GM12875 (cell line): ENCODE measurements around the gene TMF1.
A peak's percentile ranks its signal among the peaks of the same experiment; 100 is the strongest.

Experiments used
- H3K4me3 ChIP-seq: one replicate; pipeline ENCODE4 v1.5.1; 2011; ENCODE audit warnings: low read depth, low read length, control low read depth
- CTCF ChIP-seq: IDR thresholded peaks from 2 replicates; pipeline ENCODE4 v1.5.1; 2011; ENCODE audit warnings: low read depth, mild to moderate bottlenecking, control low read depth, inconsistent platforms, low read length, moderate library complexity, borderline replicate concordance; ENCODE audit not compliant: insufficient read depth

TMF1 gene, protein sequence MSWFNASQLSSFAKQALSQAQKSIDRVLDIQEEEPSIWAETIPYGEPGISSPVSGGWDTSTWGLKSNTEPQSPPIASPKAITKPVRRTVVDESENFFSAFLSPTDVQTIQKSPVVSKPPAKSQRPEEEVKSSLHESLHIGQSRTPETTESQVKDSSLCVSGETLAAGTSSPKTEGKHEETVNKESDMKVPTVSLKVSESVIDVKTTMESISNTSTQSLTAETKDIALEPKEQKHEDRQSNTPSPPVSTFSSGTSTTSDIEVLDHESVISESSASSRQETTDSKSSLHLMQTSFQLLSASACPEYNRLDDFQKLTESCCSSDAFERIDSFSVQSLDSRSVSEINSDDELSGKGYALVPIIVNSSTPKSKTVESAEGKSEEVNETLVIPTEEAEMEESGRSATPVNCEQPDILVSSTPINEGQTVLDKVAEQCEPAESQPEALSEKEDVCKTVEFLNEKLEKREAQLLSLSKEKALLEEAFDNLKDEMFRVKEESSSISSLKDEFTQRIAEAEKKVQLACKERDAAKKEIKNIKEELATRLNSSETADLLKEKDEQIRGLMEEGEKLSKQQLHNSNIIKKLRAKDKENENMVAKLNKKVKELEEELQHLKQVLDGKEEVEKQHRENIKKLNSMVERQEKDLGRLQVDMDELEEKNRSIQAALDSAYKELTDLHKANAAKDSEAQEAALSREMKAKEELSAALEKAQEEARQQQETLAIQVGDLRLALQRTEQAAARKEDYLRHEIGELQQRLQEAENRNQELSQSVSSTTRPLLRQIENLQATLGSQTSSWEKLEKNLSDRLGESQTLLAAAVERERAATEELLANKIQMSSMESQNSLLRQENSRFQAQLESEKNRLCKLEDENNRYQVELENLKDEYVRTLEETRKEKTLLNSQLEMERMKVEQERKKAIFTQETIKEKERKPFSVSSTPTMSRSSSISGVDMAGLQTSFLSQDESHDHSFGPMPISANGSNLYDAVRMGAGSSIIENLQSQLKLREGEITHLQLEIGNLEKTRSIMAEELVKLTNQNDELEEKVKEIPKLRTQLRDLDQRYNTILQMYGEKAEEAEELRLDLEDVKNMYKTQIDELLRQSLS

DNA sequence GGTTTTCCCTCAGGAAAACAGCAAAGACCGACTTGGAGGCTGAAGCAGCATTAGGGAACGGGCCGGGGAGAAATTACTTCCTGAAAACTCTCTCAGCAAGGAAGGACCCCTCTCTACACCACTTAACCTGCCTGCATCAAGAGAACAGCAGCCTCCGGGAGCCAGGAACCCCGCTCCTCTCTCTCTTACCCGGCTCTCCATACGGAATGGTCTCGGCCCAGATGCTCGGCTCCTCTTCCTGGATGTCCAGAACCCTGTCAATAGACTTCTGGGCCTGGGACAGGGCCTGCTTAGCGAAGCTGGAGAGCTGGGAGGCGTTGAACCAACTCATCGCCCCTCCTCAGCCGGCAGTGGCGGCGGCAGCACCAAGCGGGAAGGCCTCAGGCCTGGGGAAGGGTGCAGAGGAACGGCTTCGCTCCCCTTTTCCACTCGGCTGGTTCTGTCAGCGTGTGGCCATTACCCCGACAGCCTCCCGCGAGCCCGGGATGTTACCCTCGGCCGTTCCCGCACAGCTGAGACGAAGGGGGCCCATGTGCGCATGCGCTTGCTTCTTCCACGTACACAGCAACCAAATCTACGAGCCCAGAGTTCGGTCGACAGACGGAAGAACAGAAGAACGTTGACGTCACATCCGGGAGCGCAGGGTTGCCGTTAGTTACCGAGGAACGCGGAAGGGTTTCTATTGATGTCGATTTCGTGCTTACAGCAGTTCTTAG is at the start of gene TMF1:
Gene TMF1 (minus strand): TSS at position 578 of the 716 bp plus-strand sequence. CDS start 247 bp downstream, at position 331.
- no peak for TF ChIP-seq CTCF

GRCh38 chr3:69099576-69099975 is 47.4 kb upstream of the TMF1 start:
- no peak overlapping the region for H3K4me3 ChIP-seq
- TF ChIP-seq CTCF = no peak

More for the DNA sequence above, at the start of gene TMF1:
- peak within 1 kb of the TSS; percentile 91 for H3K4me3 ChIP-seq

DNA sequence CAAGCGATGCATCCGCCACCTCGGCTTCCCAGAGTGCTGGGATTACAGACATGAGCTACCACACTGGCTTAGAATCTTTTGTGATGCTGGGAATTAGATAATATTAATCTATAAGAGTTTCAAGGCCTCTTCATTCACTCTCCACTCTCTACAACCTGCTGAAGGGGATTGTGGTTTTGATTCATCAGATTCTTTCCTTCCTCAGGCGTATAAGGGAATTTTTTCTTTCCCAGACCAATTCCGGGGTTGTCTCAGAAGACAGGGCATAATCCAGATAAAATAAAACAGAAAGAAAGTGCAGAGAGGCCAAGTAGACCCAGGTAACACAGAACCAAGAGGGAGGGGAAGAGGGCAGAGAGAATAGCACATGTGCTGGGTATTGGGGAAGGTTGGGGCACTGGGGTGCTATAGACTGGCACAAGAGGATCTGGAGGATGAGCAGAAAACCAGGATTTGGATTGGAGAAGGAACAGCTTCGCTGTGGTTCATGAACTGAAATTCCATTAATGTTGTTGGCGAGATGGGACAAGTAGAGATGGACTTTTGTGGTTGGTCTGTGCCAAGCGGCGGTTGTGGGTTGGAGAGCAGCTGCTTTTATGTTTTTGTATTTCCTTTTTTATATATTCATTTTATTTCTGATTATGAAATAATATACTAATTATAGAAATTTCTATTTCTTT is 45.4 kb upstream of the TMF1 start:
- TF ChIP-seq CTCF = no peak
- no peak overlapping the region for H3K4me3 ChIP-seq

GRCh38 chr3:69096299-69096698 is 44.2 kb upstream of the TMF1 start:
- no peak for TF ChIP-seq CTCF
- no peak overlapping the region for H3K4me3 ChIP-seq

- H3K4me3 ChIP-seq = no peak overlapping the region
These were observed 43.5 kb upstream of the TMF1 start for GRCh38 chr3:69095636-69096035.

More at GRCh38 chr3:69095636-69096035, 43.5 kb upstream of the TMF1 start:
- no peak for TF ChIP-seq CTCF
